Liver (tissue), 9 donors: ENCODE data around the gene ZNRF4. TPM values are rescaled to one million over a fixed set of nuclear protein-coding genes. Genes with fewer than 3 reads are reported as not detected.

Experiments used
- DNase-seq: peaks from one replicate; pipeline ENCODE4 v3.0.0-alpha.2; 2017; ENCODE audit warnings: low spot score
- H3K27ac ChIP-seq, 2 donors: one replicate each; pipeline ENCODE4 v1.7.0; 2013; ENCODE audit warnings: inconsistent platforms in 2 of 2, low read length in 2 of 2, control low read depth in 1 of 2, low read depth in 1 of 2, mild to moderate bottlenecking in 1 of 2
- H3K27me3 ChIP-seq, 4 donors: one replicate each; pipeline versions ENCODE4 v1.6.1 to v1.7.0; 2013; ENCODE audit warnings: low read length in 3 of 4, inconsistent platforms in 1 of 4, mild to moderate bottlenecking in 1 of 4, moderate library complexity in 1 of 4; ENCODE audit not compliant: control insufficient read depth in 4 of 4, insufficient read depth in 4 of 4
- H3K36me3 ChIP-seq, 4 donors: one replicate each; pipeline versions ENCODE4 v1.6.1 to v1.7.0; 2013; ENCODE audit warnings: low read length in 3 of 4, mild to moderate bottlenecking in 3 of 4, low read depth in 1 of 4, moderate library complexity in 1 of 4; ENCODE audit not compliant: control insufficient read depth in 4 of 4, insufficient read depth in 3 of 4
- H3K4me1 ChIP-seq, 4 donors: one replicate each; pipeline versions ENCODE4 v1.6.1 to v1.7.0; 2013; ENCODE audit warnings: low read length in 3 of 4, mild to moderate bottlenecking in 3 of 4, moderate library complexity in 1 of 4; ENCODE audit not compliant: control insufficient read depth in 4 of 4, insufficient read depth in 4 of 4
- H3K4me3 ChIP-seq, 3 donors: one replicate each; pipeline versions ENCODE4 v1.6.1 to v1.7.0; 2013; ENCODE audit warnings: low read length in 3 of 3, control low read depth in 1 of 3, low read depth in 1 of 3, mild to moderate bottlenecking in 1 of 3
- H3K9ac ChIP-seq, 2 donors: one replicate each; pipeline ENCODE4 v1.7.0; 2013; ENCODE audit warnings: low read length in 2 of 2, mild to moderate bottlenecking in 2 of 2, moderate library complexity in 2 of 2, control low read depth in 1 of 2, low read depth in 1 of 2
- H3K9me3 ChIP-seq, 4 donors: one replicate each; pipeline versions ENCODE4 v1.6.1 to v1.7.0; 2013; ENCODE audit warnings: low read length in 3 of 4; ENCODE audit not compliant: control insufficient read depth in 4 of 4
- EGR1 ChIP-seq, 2 donors: IDR thresholded peaks; 2 replicates each; pipeline ENCODE4 v1.6.1; 2016 to 2018; ENCODE audit warnings: antibody characterized with exemption in 2 of 2, low read depth in 2 of 2
- FOXA1 ChIP-seq: IDR thresholded peaks from 2 replicates; pipeline ENCODE4 v1.6.1; 2016; ENCODE audit warnings: antibody characterized with exemption
- FOXA2 ChIP-seq: IDR thresholded peaks from 2 replicates; pipeline ENCODE4 v1.6.1; 2016; ENCODE audit warnings: antibody characterized with exemption
- GABPA ChIP-seq, 2 donors: IDR thresholded peaks in 1 of 2; conservative IDR thresholded peaks in 1 of 2; 2 replicates each; pipeline ENCODE4 v1.6.1; 2016; ENCODE audit warnings: antibody characterized with exemption in 2 of 2, mild to moderate bottlenecking in 1 of 2, moderate library complexity in 1 of 2
- HNF4A ChIP-seq, 2 donors: conservative IDR thresholded peaks; 2 replicates each; pipeline ENCODE4 v1.6.1; 2016; ENCODE audit warnings: antibody characterized with exemption in 2 of 2, mild to moderate bottlenecking in 2 of 2
- HNF4G ChIP-seq: IDR thresholded peaks from 2 replicates; pipeline ENCODE4 v1.6.1; 2016; ENCODE audit warnings: antibody characterized with exemption
- JUND ChIP-seq, 2 donors: IDR thresholded peaks; 2 replicates each; pipeline ENCODE4 v1.6.1; 2016; ENCODE audit warnings: antibody characterized with exemption in 2 of 2
- MAX ChIP-seq: IDR thresholded peaks from 2 replicates; pipeline ENCODE4 v1.6.1; 2016; ENCODE audit warnings: antibody characterized with exemption
- NR2F2 ChIP-seq: IDR thresholded peaks from 2 replicates; pipeline ENCODE4 v1.6.1; 2016; ENCODE audit warnings: antibody characterized with exemption
- RAD21 ChIP-seq, 2 donors: IDR thresholded peaks; 2 replicates each; pipeline ENCODE4 v1.6.1; 2016; ENCODE audit warnings: antibody characterized with exemption in 2 of 2, mild to moderate bottlenecking in 2 of 2
- RXRA ChIP-seq, 2 donors: IDR thresholded peaks; 2 replicates each; pipeline ENCODE4 v1.6.1; 2017 to 2018; ENCODE audit warnings: antibody characterized with exemption in 2 of 2, mild to moderate bottlenecking in 1 of 2
- SP1 ChIP-seq: IDR thresholded peaks from 2 replicates; pipeline ENCODE4 v1.6.1; 2018; ENCODE audit warnings: antibody characterized with exemption, mild to moderate bottlenecking
- TAF1 ChIP-seq: conservative IDR thresholded peaks from 2 replicates; pipeline ENCODE4 v1.6.1; 2016; ENCODE audit warnings: antibody characterized with exemption, mild to moderate bottlenecking
- YY1 ChIP-seq: IDR thresholded peaks from 2 replicates; pipeline ENCODE4 v1.6.1; 2016; ENCODE audit warnings: antibody characterized with exemption, mild to moderate bottlenecking
- WGBS: extraction: QIAGEN DNeasy Blood & Tissue Kit; methylation state at CpG from one replicate; pipeline ENCODE4 v1.1.7; 2013; 5-methylcytosine and 5-hydroxymethylcytosine counted together
- polyA plus RNA-seq, 2 donors: library from polyadenylated mRNA; stranded (reverse) in 1 of 2; unstranded in 1 of 2; fragments of 200-250 nt in 1 of 2; fragments of >200 nt in 1 of 2; fragmentation: Nextera tagmentation in 1 of 2; extraction: Ambion mirVana in 1 of 2; gene quantifications; one replicate each; pipeline versions ENCODE4 v1.2.1 to v1.2.3, GENCODE V29; 2013 to 2015
- total RNA-seq, 2 donors: library from RNA; depleted of rRNA; stranded (reverse); fragments of >200 nt; gene quantifications; one replicate each; pipeline ENCODE4 v1.2.3, GENCODE V29; 2014
- TF ChIP-seq, protein P1 (sequence below): IDR thresholded peaks from 2 replicates; pipeline ENCODE4 v1.6.1; 2016; ENCODE audit warnings: antibody characterized with exemption
- TF ChIP-seq, protein P2 (sequence below): IDR thresholded peaks from 2 replicates; pipeline ENCODE4 v1.6.1; 2016; ENCODE audit warnings: antibody characterized with exemption, mild to moderate bottlenecking
- TF ChIP-seq, protein P3 (sequence below): fragments of 150-350 bp; IDR thresholded peaks from 2 replicates; pipeline ENCODE4 v1.5.1; 2017; ENCODE audit warnings: improper control_type of control experiment, low read depth, low read length; ENCODE audit not compliant: missing input control
- donor health status: healthy.
- donor health status: healthy.
- donor health status: healthy.
- donor health status: healthy.
- donor health status: healthy.

Gene ZNRF4
- total and polyA plus RNA-seq, 4 donors, result not detected

- Histone ChIP-seq H3K4me3 (no peak overlapping the region), H3K36me3 (no peaks in the 10 kb centered on the region), H3K27me3 (peaks cover 0 to 7% (median 0%) of the 10 kb centered on the region in 4 donors), H3K4me1 (no peaks in the 10 kb centered on the region), H3K9ac (no peak overlapping the region), H3K27ac (no peak overlapping the region), H3K9me3 (no peaks in the 10 kb centered on the region)
- DNase-seq, result no peak
- TF ChIP-seq YY1 (no peak), NR2F2 (no peak), RAD21 (IDR thresholded peaks at IDR 0.05) (no peak), FOXA1 (no peak)
- TF ChIP-seq, protein P1, sequence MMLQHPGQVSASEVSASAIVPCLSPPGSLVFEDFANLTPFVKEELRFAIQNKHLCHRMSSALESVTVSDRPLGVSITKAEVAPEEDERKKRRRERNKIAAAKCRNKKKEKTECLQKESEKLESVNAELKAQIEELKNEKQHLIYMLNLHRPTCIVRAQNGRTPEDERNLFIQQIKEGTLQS, result no peak
- WGBS, result 74% methylated on average over 12 of the region's 12 CpGs
Observed at GRCh38 chr19:5424192-5424973, 30.8 kb upstream of the ZNRF4 start.

GRCh38 chr19:5425260-5425659 is 30.0 kb upstream of the ZNRF4 start:
- Histone ChIP-seq H3K4me3 (no peak overlapping the region), H3K9me3 (no peaks in the 10 kb centered on the region), H3K27ac (no peak overlapping the region), H3K36me3 (no peaks in the 10 kb centered on the region), H3K9ac (no peak overlapping the region), H3K27me3 (peaks cover 0 to 7% (median 0%) of the 10 kb centered on the region in 4 donors), H3K4me1 (no peaks in the 10 kb centered on the region)
- DNase-seq, result no peak
- 54% methylated on average over 1 of the region's 1 CpG for WGBS
- TF ChIP-seq, protein P2, sequence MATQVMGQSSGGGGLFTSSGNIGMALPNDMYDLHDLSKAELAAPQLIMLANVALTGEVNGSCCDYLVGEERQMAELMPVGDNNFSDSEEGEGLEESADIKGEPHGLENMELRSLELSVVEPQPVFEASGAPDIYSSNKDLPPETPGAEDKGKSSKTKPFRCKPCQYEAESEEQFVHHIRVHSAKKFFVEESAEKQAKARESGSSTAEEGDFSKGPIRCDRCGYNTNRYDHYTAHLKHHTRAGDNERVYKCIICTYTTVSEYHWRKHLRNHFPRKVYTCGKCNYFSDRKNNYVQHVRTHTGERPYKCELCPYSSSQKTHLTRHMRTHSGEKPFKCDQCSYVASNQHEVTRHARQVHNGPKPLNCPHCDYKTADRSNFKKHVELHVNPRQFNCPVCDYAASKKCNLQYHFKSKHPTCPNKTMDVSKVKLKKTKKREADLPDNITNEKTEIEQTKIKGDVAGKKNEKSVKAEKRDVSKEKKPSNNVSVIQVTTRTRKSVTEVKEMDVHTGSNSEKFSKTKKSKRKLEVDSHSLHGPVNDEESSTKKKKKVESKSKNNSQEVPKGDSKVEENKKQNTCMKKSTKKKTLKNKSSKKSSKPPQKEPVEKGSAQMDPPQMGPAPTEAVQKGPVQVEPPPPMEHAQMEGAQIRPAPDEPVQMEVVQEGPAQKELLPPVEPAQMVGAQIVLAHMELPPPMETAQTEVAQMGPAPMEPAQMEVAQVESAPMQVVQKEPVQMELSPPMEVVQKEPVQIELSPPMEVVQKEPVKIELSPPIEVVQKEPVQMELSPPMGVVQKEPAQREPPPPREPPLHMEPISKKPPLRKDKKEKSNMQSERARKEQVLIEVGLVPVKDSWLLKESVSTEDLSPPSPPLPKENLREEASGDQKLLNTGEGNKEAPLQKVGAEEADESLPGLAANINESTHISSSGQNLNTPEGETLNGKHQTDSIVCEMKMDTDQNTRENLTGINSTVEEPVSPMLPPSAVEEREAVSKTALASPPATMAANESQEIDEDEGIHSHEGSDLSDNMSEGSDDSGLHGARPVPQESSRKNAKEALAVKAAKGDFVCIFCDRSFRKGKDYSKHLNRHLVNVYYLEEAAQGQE, result no peak
- TF ChIP-seq FOXA2 (no peak), JUND (IDR thresholded peaks at IDR 0.05) (no peak), RXRA (IDR thresholded peaks at IDR 0.05) (no peak)

GRCh38 chr19:5430237-5430636 is 25.0 kb upstream of the ZNRF4 start:
- no peaks in the 10 kb centered on the region for H3K9me3 ChIP-seq
- no peak overlapping the region for H3K27ac ChIP-seq
- H3K4me3 ChIP-seq, result no peak overlapping the region
- WGBS, result 35% methylated on average over 10 of the region's 10 CpGs
- no peaks in the 10 kb centered on the region for H3K27me3 ChIP-seq
- H3K9ac ChIP-seq, result no peak overlapping the region
- DNase-seq, result no peak
- H3K4me1 ChIP-seq, result no peaks in the 10 kb centered on the region
- no peaks in the 10 kb centered on the region for H3K36me3 ChIP-seq
- TF ChIP-seq, protein P3, sequence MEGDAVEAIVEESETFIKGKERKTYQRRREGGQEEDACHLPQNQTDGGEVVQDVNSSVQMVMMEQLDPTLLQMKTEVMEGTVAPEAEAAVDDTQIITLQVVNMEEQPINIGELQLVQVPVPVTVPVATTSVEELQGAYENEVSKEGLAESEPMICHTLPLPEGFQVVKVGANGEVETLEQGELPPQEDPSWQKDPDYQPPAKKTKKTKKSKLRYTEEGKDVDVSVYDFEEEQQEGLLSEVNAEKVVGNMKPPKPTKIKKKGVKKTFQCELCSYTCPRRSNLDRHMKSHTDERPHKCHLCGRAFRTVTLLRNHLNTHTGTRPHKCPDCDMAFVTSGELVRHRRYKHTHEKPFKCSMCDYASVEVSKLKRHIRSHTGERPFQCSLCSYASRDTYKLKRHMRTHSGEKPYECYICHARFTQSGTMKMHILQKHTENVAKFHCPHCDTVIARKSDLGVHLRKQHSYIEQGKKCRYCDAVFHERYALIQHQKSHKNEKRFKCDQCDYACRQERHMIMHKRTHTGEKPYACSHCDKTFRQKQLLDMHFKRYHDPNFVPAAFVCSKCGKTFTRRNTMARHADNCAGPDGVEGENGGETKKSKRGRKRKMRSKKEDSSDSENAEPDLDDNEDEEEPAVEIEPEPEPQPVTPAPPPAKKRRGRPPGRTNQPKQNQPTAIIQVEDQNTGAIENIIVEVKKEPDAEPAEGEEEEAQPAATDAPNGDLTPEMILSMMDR, result no peak
- TF ChIP-seq NR2F2, result no peak
- TF ChIP-seq HNF4G, result no peak
- TF ChIP-seq SP1, result no peak
- TF ChIP-seq GABPA (IDR thresholded peaks at IDR 0.05 in 1 of 2, conservative IDR thresholded peaks at IDR 0.05 in 1 of 2), result no peak
- TF ChIP-seq FOXA1, result no peak
- TF ChIP-seq EGR1 (IDR thresholded peaks at IDR 0.05; ENCODE audit: low read depth in 2 of 2), result no peak
- no peak for TF ChIP-seq TAF1
- TF ChIP-seq, protein P2, result no peak
- TF ChIP-seq YY1, result no peak
- no peak for TF ChIP-seq FOXA2
- no peak for TF ChIP-seq HNF4A (conservative IDR thresholded peaks at IDR 0.05)
- no peak for TF ChIP-seq RAD21 (IDR thresholded peaks at IDR 0.05)
- no peak for TF ChIP-seq MAX
- TF ChIP-seq JUND (IDR thresholded peaks at IDR 0.05), result no peak
- TF ChIP-seq, protein P1, result no peak
